ENCODE data around the gene HECA. TPM values are rescaled to one million over a fixed set of nuclear protein-coding genes. Genes with fewer than 3 reads are reported as not detected.

HECA gene
- total RNA-seq, 1 donor = 53.9 TPM

- no peak for DNase-seq (ENCODE audit: insufficient read length, low spot score, missing footprints)
- H3K27ac ChIP-seq (ENCODE audit: low read depth, low read length) = no peak overlapping the region
- H3K27me3 ChIP-seq (ENCODE audit: insufficient read depth, low read length) = no peaks in the 10 kb centered on the region
- peaks cover 8% of the 10 kb centered on the region for H3K36me3 ChIP-seq (ENCODE audit: insufficient read depth, low read length)
- H4K20me1 ChIP-seq (ENCODE audit: insufficient read depth, low read length) = peaks cover 9% of the 10 kb centered on the region
- H3K4me3 ChIP-seq (ENCODE audit: insufficient read depth, low read length) = no peak overlapping the region
- H3K4me1 ChIP-seq (ENCODE audit: insufficient read depth, low read length) = no peaks in the 10 kb centered on the region
- TF ChIP-seq CTCF (IDR thresholded peaks at IDR 0.05; ENCODE audit: extremely low read depth, low read depth, low read length) = no peak
- no peak overlapping the region for H3K4me2 ChIP-seq (ENCODE audit: insufficient read depth, low read length)
- no peak overlapping the region for H2AFZ ChIP-seq (ENCODE audit: low read length)
- no peaks in the 10 kb centered on the region for H3K79me2 ChIP-seq (ENCODE audit: insufficient read depth, low read length)
- H3K9me3 ChIP-seq (ENCODE audit: low read depth, low read length) = no peaks in the 10 kb centered on the region
Observed at GRCh38 chr6:139175389-139175948, 40.6 kb downstream of the HECA start.

GRCh38 chr6:139181236-139181635, 46.4 kb downstream of the HECA start:
- no peak overlapping the region for H3K27ac ChIP-seq (ENCODE audit: low read depth, low read length)
- no peaks in the 10 kb centered on the region for H4K20me1 ChIP-seq (ENCODE audit: insufficient read depth, low read length)
- H3K36me3 ChIP-seq (ENCODE audit: insufficient read depth, low read length) = peaks cover 5% of the 10 kb centered on the region
- no peak overlapping the region for H3K4me3 ChIP-seq (ENCODE audit: insufficient read depth, low read length)
- no peak overlapping the region for H3K4me2 ChIP-seq (ENCODE audit: insufficient read depth, low read length)
- TF ChIP-seq CTCF (IDR thresholded peaks at IDR 0.05; ENCODE audit: extremely low read depth, low read depth, low read length) = no peak
- no peaks in the 10 kb centered on the region for H3K4me1 ChIP-seq (ENCODE audit: insufficient read depth, low read length)
- H3K9me3 ChIP-seq (ENCODE audit: low read depth, low read length) = no peaks in the 10 kb centered on the region
- DNase-seq (ENCODE audit: insufficient read length, low spot score, missing footprints) = no peak
- H3K79me2 ChIP-seq (ENCODE audit: insufficient read depth, low read length) = no peaks in the 10 kb centered on the region
- H3K27me3 ChIP-seq (ENCODE audit: insufficient read depth, low read length) = no peaks in the 10 kb centered on the region
- no peak overlapping the region for H2AFZ ChIP-seq (ENCODE audit: low read length)

- no peaks in the 10 kb centered on the region for H3K27me3 ChIP-seq (ENCODE audit: insufficient read depth, low read length)
- no peaks in the 10 kb centered on the region for H3K4me1 ChIP-seq (ENCODE audit: insufficient read depth, low read length)
Observed at GRCh38 chr6:139184047-139184446, 49.2 kb downstream of the HECA start.

GRCh38 chr6:139184459-139184858, 49.6 kb downstream of the HECA start:
- no peaks in the 10 kb centered on the region for H3K4me1 ChIP-seq (ENCODE audit: insufficient read depth, low read length)
- TF ChIP-seq CTCF (IDR thresholded peaks at IDR 0.05; ENCODE audit: extremely low read depth, low read depth, low read length) = no peak
- no peak overlapping the region for H3K4me3 ChIP-seq (ENCODE audit: insufficient read depth, low read length)
- no peak overlapping the region for H2AFZ ChIP-seq (ENCODE audit: low read length)
- H3K36me3 ChIP-seq (ENCODE audit: insufficient read depth, low read length) = no peaks in the 10 kb centered on the region
- no peak overlapping the region for H3K27ac ChIP-seq (ENCODE audit: low read depth, low read length)
- H3K27me3 ChIP-seq (ENCODE audit: insufficient read depth, low read length) = no peaks in the 10 kb centered on the region
- no peaks in the 10 kb centered on the region for H3K9me3 ChIP-seq (ENCODE audit: low read depth, low read length)
- H4K20me1 ChIP-seq (ENCODE audit: insufficient read depth, low read length) = no peaks in the 10 kb centered on the region
- DNase-seq (ENCODE audit: insufficient read length, low spot score, missing footprints) = no peak
- H3K4me2 ChIP-seq (ENCODE audit: insufficient read depth, low read length) = no peak overlapping the region
- H3K79me2 ChIP-seq (ENCODE audit: insufficient read depth, low read length) = no peaks in the 10 kb centered on the region

More at GRCh38 chr6:139184047-139184446, 49.2 kb downstream of the HECA start:
- Histone ChIP-seq H3K79me2 (ENCODE audit: insufficient read depth, low read length) (no peaks in the 10 kb centered on the region), H4K20me1 (ENCODE audit: insufficient read depth, low read length) (no peaks in the 10 kb centered on the region), H3K4me2 (ENCODE audit: insufficient read depth, low read length) (no peak overlapping the region), H3K36me3 (ENCODE audit: insufficient read depth, low read length) (no peaks in the 10 kb centered on the region), H3K4me3 (ENCODE audit: insufficient read depth, low read length) (no peak overlapping the region), H3K9me3 (ENCODE audit: low read depth, low read length) (no peaks in the 10 kb centered on the region), H2AFZ (ENCODE audit: low read length) (no peak overlapping the region), H3K27ac (ENCODE audit: low read depth, low read length) (no peak overlapping the region)
- TF ChIP-seq CTCF (IDR thresholded peaks at IDR 0.05; ENCODE audit: extremely low read depth, low read depth, low read length) = no peak
- no peak for DNase-seq (ENCODE audit: insufficient read length, low spot score, missing footprints)

All from osteoblast (primary cell).